Activated T-helper 1 cell treated with Interleukin-2 at 50 U/mL for 16 hours (primary cell): ENCODE measurements around the gene SHQ1.
"Not testable (repeated sequence)": the region's sequence is repeated elsewhere in the genome, so short reads cannot be mapped to it uniquely, and the experiment has no call there.

Source experiments
- DNase-seq: peaks from one replicate; pipeline ENCODE4 v3.0.0-alpha.2; 2020; ENCODE audit warnings: low read depth

Gene SHQ1

DNA sequence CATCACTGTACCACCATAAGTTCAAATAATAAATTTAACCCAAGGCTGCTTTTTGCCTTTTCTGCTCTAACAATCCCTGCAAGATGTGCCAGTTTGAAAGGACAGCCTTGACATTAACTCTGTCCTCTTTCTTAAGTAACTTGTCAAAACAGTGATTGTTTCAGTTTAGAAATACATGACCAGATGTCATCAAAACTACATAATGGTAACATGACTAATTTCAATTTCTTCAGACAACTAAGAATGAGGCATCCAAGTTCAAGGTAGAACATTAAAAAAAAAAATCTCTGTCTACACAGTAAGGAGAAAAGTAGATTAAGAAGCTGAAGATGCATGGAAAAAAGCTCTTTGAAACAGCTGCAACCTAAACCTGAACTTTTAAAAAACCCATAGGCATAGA is 47.4 kb downstream of the SHQ1 start:
- no peak for DNase-seq

DNA sequence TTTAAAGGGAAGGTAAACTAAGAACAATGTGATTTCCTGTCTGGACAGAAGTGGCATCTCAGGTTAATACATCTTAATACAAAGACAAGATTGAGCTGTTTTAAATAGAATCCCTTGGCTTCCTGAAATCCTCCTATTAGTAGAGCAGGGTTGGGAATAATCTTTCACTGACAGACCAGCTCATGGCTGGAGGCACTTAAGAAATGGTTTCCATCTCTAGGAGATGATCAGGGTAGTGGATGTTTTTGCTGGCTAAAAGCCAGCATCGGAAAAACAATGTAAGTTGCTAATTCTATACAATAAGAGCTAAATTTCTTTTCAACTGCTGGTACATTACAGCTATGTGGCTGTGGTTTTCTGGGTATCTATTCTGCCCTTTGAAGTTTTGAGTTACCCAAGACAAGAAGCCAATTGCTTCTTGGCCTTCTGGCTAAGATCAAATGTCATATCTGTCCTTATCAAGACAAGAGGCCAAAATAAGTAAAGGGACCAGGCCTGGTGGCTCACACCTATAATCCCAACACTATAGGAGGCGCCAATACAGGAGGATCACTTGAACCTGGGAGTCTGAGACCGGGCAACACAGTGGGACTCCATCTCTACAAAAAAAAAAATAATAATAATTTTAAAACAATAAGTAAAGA is 49.6 kb downstream of the SHQ1 start:
- no peak for DNase-seq

DNA sequence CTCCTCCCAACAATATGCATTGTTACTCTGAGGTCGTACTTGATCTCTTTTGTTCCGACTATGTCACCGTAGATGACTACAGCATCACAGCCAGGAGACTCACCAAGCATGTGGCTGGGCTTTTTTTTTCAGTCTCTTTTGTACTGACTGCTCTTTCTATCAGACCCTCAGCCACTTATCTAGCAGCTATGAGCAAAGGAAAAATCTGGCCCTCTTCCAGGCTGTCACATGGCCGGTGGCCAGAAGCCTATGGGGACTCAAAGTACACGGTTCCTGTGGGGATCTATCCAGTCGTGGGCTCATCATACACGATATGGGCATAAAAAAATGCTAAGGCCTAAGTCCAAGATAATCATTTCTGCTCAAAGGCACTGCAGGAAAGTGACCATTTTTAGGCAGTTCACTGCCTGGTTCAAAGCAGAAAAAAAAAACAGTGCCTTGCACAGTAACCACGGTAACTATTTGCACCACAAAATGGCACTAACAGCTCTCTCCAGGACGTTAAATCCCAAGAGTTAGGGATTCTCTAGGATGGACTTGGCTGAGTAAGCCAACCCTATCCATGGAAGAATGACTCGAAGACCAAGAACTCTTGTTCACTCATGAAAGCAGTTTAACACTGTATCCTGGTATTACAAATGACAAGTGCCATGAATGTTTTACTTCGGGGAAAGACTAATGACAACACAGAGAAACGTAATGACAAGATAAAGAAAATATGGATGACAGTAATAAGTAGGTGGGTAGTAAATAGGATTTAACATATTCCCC is 50.3 kb downstream of the SHQ1 start:
- no peak for DNase-seq

DNA sequence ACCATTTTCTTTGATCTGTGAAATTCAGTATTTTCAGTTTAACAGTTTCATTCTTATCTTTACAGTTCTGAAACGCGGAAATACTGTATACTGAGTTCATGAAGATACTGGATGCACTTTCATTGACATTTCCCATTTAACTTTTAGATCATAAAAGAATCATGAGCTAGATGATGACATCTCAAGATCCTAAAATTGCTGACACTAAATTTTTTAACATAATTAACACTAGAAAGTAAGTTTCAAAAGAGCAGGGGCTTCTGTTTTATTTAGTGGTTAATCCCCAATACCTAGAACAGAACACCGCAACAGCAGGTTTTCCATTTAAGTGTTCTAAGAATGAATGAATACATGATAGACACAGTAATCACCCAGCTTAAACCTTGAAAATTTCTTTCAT is 54.2 kb downstream of the SHQ1 start:
- no peak for DNase-seq

DNA sequence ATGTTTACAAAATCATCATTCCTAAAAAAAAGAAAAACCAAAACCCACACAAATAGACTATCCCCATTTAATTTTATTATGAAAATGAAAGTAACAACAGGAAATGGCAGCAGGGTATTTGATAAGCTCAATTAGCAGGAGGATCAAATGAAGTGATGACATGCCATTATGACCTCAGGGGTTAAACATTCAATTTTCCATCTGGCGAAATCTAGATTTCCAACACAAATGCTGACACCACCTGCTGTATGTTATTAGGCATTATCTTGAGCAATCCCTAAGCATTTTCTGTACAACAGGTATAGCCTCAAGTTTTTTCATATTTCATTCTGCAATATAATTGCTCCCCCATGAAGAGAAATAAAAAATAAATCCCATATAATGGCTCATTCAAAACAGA is 57.1 kb downstream of the SHQ1 start:
- DNase-seq, result no peak

DNA sequence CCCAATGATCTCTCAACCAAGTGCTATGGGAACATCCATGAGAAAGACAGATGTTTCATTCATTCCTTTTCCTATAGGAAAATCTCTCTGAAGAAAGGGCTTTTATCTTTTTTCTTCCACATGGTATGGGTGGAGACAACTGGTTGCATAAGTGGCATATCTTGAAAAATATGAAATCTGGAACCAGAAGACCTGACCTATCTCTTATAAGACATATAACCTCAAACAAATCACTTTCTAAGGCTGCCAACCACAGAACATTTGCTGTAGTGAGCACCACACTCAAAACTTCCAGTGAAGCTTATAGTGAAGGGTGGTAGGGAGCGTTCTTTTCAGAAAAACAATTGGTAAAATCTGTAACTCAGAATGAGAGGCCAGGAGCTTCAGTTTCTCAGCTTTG is 58.5 kb downstream of the SHQ1 start:
- no peak for DNase-seq

DNA sequence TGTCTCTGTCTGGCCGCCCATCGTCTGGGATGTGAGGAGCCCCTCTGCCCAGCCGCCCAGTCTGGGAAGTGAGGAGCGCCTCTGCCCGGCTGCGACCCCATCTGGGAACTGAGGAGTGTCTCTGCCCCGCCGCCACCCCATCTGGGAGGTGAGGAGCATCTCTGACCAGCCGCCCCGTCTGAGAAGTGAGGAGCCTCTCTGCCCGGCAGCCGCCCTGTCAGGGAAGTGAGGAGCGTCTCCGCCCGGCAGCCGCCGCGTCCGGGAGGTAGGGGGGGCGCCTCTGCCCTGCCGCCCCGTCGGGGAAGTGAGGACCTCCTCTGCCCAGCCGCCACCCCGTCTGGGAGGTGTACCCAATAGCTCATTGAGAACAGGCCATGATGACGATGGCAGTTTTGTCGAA is 60.0 kb downstream of the SHQ1 start:
- not testable (repeated sequence) for DNase-seq

DNA sequence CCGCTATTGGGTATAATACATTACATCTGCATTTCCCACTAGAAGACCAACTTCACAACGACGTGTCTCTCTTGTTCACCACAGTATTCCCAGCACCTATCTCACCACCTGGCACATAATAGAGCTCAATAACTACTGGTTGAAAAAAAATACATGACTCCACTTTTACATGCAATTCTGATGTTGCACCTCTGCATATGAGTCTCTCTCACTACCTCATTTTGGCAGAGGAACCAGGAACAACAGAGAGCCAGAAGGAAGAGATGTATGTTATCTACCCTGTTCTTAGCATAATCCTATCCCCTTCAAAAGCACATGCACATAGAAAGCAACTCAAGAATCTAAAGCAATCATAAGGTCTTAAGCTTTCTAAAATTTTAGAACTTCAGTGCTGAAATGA is 61.6 kb downstream of the SHQ1 start:
- no peak for DNase-seq

DNA sequence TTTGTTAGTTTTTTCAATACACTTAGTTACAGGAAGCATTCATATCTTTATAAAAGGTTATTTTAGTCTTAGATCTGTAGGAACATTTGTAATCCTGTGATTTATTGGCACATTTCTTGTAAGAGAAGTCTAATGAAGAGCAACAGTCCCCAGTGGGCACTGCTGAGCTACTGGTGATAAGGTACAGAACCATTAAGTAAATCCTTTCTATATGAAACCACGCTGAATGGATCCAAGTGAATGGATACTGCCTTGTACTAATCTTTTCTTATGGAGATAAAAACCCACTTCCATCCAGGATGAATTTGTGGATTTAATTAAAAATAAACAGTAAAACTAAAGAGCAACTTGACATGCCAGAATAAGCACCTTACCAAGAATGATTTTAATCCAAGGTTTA is 64.0 kb downstream of the SHQ1 start:
- DNase-seq, result no peak

DNA sequence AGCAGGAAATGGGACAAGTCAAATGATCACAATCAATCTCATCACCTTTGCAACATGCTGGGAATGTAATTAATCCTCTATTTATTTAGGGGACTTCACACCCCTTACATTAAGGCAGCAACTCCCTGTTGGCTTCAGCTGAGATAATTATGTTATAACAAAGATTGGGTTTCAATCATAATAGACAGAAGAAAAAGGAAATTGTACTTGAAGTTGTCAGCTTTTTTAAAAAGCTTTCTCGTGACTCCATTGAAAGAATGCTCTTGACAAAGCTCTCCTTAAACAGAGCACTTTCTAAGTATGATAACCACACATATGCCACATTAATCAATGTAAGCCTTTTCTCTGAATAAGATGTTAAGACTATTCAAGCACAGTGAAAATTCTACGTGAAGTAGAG is 65.7 kb downstream of the SHQ1 start:
- no peak for DNase-seq

DNA sequence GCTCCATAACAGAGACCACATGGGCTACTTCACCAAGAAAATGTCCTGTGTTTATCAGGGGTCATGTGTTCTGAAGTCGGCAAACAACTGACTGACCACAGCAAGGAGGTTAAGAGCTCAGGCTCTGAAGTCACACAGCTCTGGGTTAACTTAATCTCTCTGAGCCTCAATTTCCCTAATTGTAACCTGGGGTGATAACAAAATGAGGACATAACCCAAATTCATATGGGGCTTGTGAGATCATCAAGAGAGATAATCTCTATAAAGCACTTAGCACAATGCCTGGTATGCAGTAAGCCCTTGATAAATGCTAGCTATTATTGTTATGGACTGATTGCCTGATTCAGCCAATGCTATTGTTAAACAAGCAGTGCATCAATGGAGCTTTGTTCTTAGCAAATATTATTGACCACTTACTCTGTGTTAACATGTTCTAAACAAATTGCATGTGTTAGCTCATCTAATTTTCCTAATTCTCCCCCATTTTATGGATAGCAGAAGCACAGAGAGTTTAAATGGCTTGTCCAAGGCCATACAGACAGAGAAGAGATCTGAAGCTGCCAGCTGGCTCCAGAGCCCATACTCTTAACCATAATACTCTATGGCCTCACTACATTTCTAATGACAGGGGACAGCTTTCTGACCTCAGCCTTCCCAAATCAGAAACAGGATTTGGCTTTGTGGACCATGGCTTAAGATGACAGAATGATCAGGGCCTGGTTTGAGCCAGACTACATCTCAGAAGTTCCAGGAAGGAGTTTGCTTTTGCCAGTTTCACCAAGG is 78.3 kb downstream of the SHQ1 start:
- no peak for DNase-seq

DNA sequence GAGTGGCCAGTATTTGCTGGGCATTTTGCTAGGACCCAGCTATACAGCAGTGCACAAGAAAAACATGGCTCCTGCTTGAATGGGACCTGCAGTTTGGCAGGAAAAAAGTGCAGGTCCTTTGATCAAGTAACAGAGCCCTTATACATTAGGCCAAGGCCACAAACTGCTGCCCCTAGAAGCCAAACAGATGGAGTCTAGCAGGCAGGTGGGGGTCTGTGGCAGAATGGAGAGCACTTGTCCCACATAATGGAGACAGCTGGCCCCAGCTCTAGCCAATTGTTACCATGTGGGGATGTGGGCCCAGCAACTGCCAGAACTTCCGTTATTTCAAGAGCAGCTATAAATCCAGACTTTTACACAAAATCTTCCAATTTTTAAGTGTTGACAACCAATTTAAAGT is 79.3 kb downstream of the SHQ1 start:
- DNase-seq, result no peak

DNA sequence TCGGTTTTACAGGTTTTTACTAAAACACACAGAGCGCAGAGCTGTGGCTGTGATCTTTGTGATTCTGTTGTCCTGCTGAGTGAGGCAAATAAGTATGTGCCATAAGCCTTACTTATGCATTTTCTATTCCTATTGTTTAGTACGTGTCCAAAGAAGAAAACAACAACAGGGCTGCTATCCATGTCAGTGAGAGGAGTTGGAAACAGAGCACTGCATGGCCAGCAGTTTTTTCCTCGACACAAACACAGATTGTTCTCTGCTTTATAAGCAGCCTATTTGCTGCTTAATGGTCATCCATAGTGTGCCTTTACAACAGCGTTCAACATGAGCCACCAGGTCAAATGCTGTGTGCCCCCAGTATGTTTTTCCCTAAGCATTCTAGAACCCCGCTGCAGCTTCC is 79.8 kb downstream of the SHQ1 start:
- DNase-seq, result no peak

DNA sequence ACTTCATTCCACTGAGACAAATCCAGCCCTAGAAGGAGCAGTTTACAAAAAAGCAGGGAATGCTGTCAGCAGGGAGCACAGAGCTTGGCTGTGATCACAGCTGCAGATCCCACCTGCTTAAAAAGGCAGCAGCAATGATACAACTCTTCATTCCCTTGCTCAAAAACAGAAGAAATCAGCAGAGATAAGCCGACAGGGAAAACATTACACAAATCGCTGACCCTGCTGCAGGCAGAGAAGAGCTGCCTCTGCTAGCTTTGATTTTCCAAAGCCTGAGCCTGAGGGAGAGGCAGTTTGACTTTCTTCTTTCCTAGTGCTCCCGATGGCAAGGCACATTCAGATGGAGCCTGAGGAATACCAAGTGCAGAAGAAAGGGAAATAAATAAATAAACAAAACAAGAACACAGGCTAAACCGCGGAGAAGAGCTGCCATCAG is 80.2 kb downstream of the SHQ1 start:
- DNase-seq, result no peak

DNA sequence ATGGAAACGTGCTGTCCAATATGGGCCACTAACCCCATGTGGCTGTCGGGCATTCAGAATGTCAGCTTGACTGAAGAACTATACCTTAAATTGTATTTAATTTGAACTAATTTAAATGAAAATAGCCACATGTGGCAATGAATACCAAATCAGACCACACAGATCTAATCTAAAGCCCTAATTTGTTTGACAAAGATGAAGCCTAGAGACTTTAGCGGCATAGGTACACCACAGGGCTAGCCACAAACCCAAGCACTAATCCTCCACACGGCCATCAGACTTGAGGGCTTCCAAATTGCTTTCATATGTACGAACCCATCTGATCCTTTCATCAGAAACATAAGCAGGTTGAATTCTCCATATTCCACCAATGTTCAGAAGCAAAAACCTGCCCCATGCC is 81.4 kb downstream of the SHQ1 start:
- DNase-seq, result no peak

DNA sequence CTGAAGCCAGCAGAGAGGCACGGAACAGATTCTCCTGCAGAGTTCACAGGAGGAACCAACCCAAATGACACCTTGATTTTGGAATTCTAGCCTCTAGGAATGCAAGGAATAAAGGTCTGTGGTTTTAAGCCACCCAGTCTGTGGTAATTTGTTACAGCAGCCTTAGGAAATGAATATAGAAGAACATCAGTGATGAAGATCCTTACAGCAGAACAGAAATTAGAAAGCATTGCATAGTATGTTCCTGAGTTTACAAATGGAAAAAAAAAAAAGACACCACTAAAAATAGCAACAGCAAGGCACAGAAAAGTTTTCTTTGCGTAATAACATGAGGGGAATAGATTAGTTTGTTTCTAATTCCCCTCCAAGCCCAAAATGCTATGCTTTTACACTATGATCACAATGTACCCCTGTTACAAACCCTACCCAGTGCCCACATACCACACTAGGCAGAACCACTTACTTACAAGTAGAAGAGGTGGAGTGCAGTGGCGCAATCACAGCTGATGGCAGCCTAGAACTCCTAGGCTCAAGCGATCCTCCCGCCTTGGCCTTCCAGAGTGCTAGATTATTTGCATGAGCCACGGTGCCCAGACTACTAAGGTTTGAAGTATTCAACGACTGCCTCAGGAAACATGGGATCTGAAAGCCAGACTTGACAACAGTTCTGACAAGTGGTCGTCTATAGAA is 84.3 kb downstream of the SHQ1 start:
- no peak for DNase-seq

DNA sequence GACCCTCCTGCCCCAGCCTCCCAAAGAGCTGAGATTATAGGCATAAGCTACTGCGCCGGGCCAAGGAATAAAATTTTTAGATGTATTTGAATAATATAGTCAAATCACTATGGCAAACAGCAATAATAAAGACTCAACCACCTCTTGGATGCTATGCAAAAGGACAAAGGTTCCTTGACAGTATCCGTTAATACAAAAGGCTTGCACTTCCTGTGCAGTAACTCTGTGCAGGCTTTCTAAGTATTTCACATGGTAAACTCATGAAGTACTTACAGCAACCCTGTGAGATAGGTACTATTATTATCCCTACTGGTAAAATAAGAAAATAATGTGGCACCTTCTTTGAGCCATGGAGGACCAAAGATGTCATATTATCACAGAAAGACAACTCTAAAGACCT is 86.8 kb downstream of the SHQ1 start:
- DNase-seq, result no peak

DNA sequence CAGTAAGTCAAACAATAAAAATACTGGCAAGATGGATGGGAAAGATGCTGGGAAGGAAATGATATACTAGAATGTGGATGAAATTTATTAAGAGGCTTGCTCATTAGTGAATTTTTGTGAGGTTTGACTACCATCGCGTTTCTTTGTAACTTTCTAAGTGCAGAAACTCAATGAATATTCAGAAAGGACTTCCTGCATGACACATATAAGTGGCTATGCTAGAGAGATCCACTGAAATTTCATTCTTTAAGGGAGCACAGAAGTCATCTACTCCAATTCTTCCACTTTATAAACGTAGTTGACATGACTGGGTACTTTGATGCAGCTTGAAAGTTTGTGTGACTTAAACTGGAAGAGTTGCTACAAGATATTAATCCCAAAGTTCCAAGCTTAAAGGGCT is 88.0 kb downstream of the SHQ1 start:
- no peak for DNase-seq

DNA sequence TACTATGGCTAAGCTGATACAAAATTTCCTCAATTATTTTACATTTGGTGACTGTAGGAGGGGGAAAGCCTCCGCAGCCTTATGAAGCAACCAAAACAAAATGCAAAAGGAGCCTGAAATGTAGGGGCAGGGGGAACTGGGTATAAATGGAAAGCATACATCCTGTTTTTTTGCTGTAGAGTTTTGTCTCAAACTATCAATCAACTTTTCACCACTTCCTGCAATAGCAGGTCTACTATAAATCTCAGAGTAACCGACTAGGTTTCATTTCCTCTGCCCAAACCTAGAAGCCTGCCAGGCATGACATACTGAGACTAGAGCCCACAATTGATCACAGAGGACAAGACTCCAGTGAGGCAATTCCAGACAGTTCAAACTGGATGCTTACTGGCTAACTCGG is 91.3 kb downstream of the SHQ1 start:
- peak; percentile 9 for DNase-seq

DNA sequence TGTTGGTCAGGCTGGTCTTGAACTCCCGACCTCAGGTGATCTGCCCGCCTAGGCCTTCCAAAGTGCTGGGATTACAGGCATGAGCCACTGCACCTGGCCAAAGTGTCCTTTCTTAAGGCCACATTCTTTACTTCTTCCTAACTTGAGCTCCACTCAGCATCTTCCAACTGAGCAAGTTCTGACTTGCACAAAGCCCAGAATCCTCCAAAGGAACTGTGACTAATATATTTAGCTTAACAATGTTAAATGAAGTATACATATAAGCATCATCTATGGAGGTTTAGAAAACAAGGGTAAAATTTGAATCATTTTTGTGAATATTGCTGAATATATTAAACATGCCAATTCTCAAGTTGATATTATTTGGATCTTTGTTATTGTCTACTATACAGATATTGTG is 93.7 kb downstream of the SHQ1 start:
- DNase-seq, result no peak

DNA sequence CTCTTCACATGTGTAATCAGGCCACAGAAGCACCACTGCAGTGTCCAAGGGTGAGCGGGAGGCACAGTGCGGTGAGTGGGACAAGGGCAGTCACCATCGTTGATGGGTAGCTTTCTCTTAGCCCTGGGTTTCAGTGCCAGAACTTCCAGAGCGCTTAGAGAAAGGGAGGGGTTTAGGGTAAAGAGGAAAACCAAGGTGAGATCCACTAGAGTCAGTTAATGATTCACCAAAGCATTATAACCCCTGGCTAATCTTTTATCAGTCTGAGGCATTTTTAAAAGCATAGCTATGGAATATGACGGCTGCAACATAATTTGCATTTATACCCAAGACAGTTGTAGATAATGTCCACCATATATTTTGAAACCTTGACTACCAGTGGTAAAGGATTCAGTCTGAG is 94.8 kb downstream of the SHQ1 start:
- DNase-seq, result no peak

DNA sequence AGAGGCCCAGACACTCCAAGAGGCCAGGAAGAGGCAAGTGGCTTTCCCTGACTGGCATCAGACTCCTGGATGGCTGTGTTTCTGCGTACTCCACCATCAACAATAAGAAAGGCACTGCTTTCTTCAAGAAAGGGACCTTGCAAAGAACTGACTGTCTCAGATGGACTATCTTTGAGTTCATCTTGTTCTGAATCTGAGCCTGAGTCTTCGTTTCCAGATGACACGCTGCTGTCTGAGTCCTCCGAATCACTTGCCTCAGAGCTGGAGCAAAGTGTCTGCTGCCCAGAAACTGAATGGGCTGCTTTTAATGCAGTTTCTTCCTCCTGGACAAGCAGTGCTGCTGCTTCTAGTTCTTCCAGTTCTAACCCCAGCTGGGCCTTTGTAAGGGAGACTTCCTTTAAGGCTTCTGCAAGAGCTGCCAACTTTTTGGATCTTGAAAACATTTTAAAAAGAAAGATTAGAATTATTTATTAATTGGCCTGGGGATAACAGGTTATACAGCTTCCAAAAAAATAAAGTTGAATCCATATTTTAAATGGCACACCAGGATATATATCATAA is 97.8 kb downstream of the SHQ1 start:
- no peak for DNase-seq
